SH-SY5Y (cell line): ENCODE results near the gene ZSWIM6.

Experiments
- GATA2 ChIP-seq: IDR thresholded peaks from 2 replicates; pipeline ENCODE4 v1.6.1; 2011; ENCODE audit warnings: mild to moderate bottlenecking, low read depth, low read length
- GATA3 ChIP-seq: IDR thresholded peaks from 2 replicates; pipeline ENCODE4 v1.6.1; 2011; ENCODE audit warnings: low read depth, mild to moderate bottlenecking, low read length, moderate library complexity

DNA sequence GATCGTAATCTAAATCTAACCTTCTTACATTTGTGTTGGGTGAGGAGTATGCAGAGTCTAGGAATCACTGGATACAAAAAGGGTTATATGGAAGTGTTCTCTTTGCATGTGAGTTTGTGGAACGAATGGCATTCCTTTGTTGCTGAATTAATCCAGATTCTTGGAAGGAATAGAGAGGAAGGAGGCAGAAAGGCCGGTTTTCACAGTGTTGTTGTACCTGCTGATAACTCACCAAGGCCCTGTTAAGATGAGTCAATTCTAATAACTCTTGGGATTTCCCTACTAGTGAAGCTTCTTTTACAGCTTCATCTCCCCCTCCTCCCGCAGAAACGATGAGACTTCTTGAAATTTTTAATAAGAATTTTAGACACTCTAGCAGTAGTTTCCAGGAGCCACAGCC, 84.0 kb downstream of the ZSWIM6 start:
- no peak for TF ChIP-seq GATA2
- no peak for TF ChIP-seq GATA3
